ENCODE data around the gene C4B. TPM values are rescaled to one million over a fixed set of nuclear protein-coding genes. Genes with fewer than 3 reads are reported as not detected.
"Not testable (repeated sequence)": the region's sequence is repeated elsewhere in the genome, so short reads cannot be mapped to it uniquely, and the experiment has no call there.

Gene C4B
- total RNA-seq, 1 donor from 2014 or later: 2.9 TPM

- Mint-ChIP-seq H3K27ac (no peak overlapping the region), H3K4me1 (no peaks in the 10 kb centered on the region), H3K27me3 (no peaks in the 10 kb centered on the region), H3K4me3 (no peak overlapping the region), H3K9me3 (no peaks in the 10 kb centered on the region), H3K36me3 (ENCODE audit: low read depth) (no peaks in the 10 kb centered on the region)
- DNase-seq: no peak
- intact Hi-C loops (cut with micrococcal nuclease): no loop called here
These were observed 46.5 kb downstream of the C4B start for GRCh38 chr6:32060966-32061655.

- Mint-ChIP-seq H3K36me3 (ENCODE audit: low read depth) (no peaks in the 10 kb centered on the region), H3K4me3 (no peak overlapping the region), H3K27ac (no peak overlapping the region), H3K27me3 (peaks cover 1% of the 10 kb centered on the region), H3K4me1 (no peaks in the 10 kb centered on the region), H3K9me3 (no peaks in the 10 kb centered on the region)
- intact Hi-C loops (cut with micrococcal nuclease): no loop called here
- DNase-seq: no peak
These were observed 50.1 kb downstream of the C4B start for GRCh38 chr6:32064706-32065105.

- H3K4me1 Mint-ChIP-seq; H3K27ac Mint-ChIP-seq; H3K27me3 Mint-ChIP-seq; DNase-seq; H3K4me3 Mint-ChIP-seq; H3K9me3 Mint-ChIP-seq; intact Hi-C loops (cut with micrococcal nuclease); H3K36me3 Mint-ChIP-seq (ENCODE audit: low read depth): not testable (repeated sequence)
These were observed 52.9 kb downstream of the C4B start for GRCh38 chr6:32067521-32067920.

- H3K36me3 Mint-ChIP-seq (ENCODE audit: low read depth); H3K9me3 Mint-ChIP-seq; H3K4me3 Mint-ChIP-seq; intact Hi-C loops (cut with micrococcal nuclease); DNase-seq; H3K27ac Mint-ChIP-seq; H3K27me3 Mint-ChIP-seq; H3K4me1 Mint-ChIP-seq: not testable (repeated sequence)
These were observed 53.7 kb downstream of the C4B start for GRCh38 chr6:32068315-32068714.

- no peaks in the 10 kb centered on the region for H3K9me3 Mint-ChIP-seq
- intact Hi-C loops (cut with micrococcal nuclease): no loop called here
- H3K36me3 Mint-ChIP-seq (ENCODE audit: low read depth): no peaks in the 10 kb centered on the region
- H3K4me1 Mint-ChIP-seq: no peaks in the 10 kb centered on the region
- H3K27ac Mint-ChIP-seq: no peak overlapping the region
- peaks cover 1% of the 10 kb centered on the region for H3K27me3 Mint-ChIP-seq
- H3K4me3 Mint-ChIP-seq: no peak overlapping the region
- DNase-seq: no peak
These were observed 54.3 kb downstream of the C4B start for GRCh38 chr6:32068867-32069266.

GRCh38 chr6:32069460-32069859 lies 54.9 kb downstream of the C4B start:
- H3K27me3 Mint-ChIP-seq: peaks cover 1% of the 10 kb centered on the region
- H3K36me3 Mint-ChIP-seq (ENCODE audit: low read depth): no peaks in the 10 kb centered on the region
- no peak overlapping the region for H3K27ac Mint-ChIP-seq
- no peak overlapping the region for H3K4me3 Mint-ChIP-seq
- intact Hi-C loops (cut with micrococcal nuclease): no loop called here
- H3K4me1 Mint-ChIP-seq: no peaks in the 10 kb centered on the region
- DNase-seq: no peak
- H3K9me3 Mint-ChIP-seq: no peaks in the 10 kb centered on the region

- H3K9me3 Mint-ChIP-seq: no peaks in the 10 kb centered on the region
- H3K27ac Mint-ChIP-seq: no peak overlapping the region
- H3K4me3 Mint-ChIP-seq: no peak overlapping the region
- peaks cover 1% of the 10 kb centered on the region for H3K27me3 Mint-ChIP-seq
- no peaks in the 10 kb centered on the region for H3K36me3 Mint-ChIP-seq (ENCODE audit: low read depth)
- intact Hi-C loops (cut with micrococcal nuclease): no loop called here
- DNase-seq: no peak
- H3K4me1 Mint-ChIP-seq: no peaks in the 10 kb centered on the region
These were observed 55.4 kb downstream of the C4B start for GRCh38 chr6:32069878-32070515.

- Mint-ChIP-seq H3K36me3 (ENCODE audit: low read depth) (no peaks in the 10 kb centered on the region), H3K4me1 (no peaks in the 10 kb centered on the region), H3K4me3 (no peak overlapping the region), H3K27ac (no peak overlapping the region), H3K27me3 (peaks cover 1% of the 10 kb centered on the region), H3K9me3 (no peaks in the 10 kb centered on the region)
- intact Hi-C loops (cut with micrococcal nuclease): no loop called here
- no peak for DNase-seq
These were observed 56.4 kb downstream of the C4B start for GRCh38 chr6:32070814-32071543.

- no peaks in the 10 kb centered on the region for H3K36me3 Mint-ChIP-seq (ENCODE audit: low read depth)
- no peaks in the 10 kb centered on the region for H3K9me3 Mint-ChIP-seq
- DNase-seq: no peak
- intact Hi-C loops (cut with micrococcal nuclease): no loop called here
- H3K27ac Mint-ChIP-seq: no peak overlapping the region
- no peak overlapping the region for H3K4me3 Mint-ChIP-seq
- H3K27me3 Mint-ChIP-seq: no peaks in the 10 kb centered on the region
- H3K4me1 Mint-ChIP-seq: no peaks in the 10 kb centered on the region
These were observed 58.5 kb downstream of the C4B start for GRCh38 chr6:32073101-32073500.

- Mint-ChIP-seq H3K36me3 (ENCODE audit: low read depth) (no peaks in the 10 kb centered on the region), H3K9me3 (no peaks in the 10 kb centered on the region), H3K27ac (no peak overlapping the region), H3K4me1 (no peaks in the 10 kb centered on the region), H3K27me3 (no peaks in the 10 kb centered on the region), H3K4me3 (no peak overlapping the region)
- intact Hi-C loops (cut with micrococcal nuclease): no loop called here
- no peak for DNase-seq
These were observed 59.0 kb downstream of the C4B start for GRCh38 chr6:32073613-32074012.

GRCh38 chr6:32074996-32075532 lies 60.5 kb downstream of the C4B start:
- Mint-ChIP-seq H3K4me3 (no peak overlapping the region), H3K36me3 (ENCODE audit: low read depth) (no peaks in the 10 kb centered on the region), H3K27ac (no peak overlapping the region), H3K27me3 (no peaks in the 10 kb centered on the region), H3K9me3 (no peaks in the 10 kb centered on the region), H3K4me1 (no peaks in the 10 kb centered on the region)
- DNase-seq: no peak
- intact Hi-C loops (cut with micrococcal nuclease): no loop called here

GRCh38 chr6:32075781-32076180 lies 61.2 kb downstream of the C4B start:
- H3K36me3 Mint-ChIP-seq (ENCODE audit: low read depth): no peaks in the 10 kb centered on the region
- peaks cover 3% of the 10 kb centered on the region for H3K27me3 Mint-ChIP-seq
- H3K27ac Mint-ChIP-seq: no peak overlapping the region
- intact Hi-C loops (cut with micrococcal nuclease): no loop called here
- H3K4me1 Mint-ChIP-seq: no peaks in the 10 kb centered on the region
- H3K9me3 Mint-ChIP-seq: no peaks in the 10 kb centered on the region
- DNase-seq: no peak
- H3K4me3 Mint-ChIP-seq: no peak overlapping the region

GRCh38 chr6:32076321-32076809 lies 61.8 kb downstream of the C4B start:
- Mint-ChIP-seq H3K27ac (no peak overlapping the region), H3K27me3 (peaks cover 5% of the 10 kb centered on the region), H3K9me3 (no peaks in the 10 kb centered on the region), H3K4me3 (no peak overlapping the region), H3K36me3 (ENCODE audit: low read depth) (no peaks in the 10 kb centered on the region), H3K4me1 (no peaks in the 10 kb centered on the region)
- intact Hi-C loops (cut with micrococcal nuclease): no loop called here
- no peak for DNase-seq
